ENCODE results near the gene PRKCI.

DNA sequence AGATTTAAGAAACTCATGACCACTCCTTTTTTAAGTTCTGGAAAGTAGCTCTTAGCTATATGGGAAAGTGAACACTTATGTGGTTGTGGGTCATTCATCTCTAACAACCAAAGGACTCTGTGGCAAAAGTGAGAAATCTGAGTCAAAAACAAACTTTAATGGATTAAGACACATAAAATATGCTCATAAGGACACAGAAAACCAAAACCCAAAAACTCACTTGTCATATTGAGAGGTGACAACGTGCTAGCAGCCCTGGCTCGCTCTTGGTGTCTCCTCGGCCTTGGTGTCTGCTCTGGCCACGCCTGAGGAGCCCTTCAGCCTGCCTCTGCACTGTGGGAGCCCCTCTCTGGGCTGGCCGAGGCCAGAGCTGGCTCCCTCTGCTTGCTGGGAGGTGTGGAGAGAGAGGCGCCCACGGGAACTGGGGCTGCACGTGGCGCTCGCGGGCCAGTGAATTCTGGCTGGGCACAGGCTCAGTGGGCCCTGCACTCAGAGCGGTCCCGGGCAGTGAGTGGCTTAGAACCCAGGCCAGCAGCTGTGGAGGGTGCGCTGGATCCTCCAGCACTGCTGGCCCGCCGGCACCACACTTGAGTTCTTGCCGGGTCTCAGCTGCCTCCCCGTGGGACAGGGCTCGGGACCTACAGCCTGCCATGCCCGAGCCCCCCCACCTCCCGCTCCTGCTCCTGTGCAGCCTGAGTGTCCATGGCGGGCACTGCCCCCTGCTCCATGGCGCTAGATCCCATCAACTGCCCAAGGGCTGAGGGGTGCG lies 105.0 kb downstream of the PRKCI start:
- TF ChIP-seq, protein P1, sequence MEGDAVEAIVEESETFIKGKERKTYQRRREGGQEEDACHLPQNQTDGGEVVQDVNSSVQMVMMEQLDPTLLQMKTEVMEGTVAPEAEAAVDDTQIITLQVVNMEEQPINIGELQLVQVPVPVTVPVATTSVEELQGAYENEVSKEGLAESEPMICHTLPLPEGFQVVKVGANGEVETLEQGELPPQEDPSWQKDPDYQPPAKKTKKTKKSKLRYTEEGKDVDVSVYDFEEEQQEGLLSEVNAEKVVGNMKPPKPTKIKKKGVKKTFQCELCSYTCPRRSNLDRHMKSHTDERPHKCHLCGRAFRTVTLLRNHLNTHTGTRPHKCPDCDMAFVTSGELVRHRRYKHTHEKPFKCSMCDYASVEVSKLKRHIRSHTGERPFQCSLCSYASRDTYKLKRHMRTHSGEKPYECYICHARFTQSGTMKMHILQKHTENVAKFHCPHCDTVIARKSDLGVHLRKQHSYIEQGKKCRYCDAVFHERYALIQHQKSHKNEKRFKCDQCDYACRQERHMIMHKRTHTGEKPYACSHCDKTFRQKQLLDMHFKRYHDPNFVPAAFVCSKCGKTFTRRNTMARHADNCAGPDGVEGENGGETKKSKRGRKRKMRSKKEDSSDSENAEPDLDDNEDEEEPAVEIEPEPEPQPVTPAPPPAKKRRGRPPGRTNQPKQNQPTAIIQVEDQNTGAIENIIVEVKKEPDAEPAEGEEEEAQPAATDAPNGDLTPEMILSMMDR (IDR thresholded peaks at IDR 0.05), result no peak
- no peak for TF ChIP-seq POLR2A (IDR thresholded peaks at IDR 0.05)
